Measurements from ENCODE around the gene USP3.

The USP3 gene

GRCh38 chr15:63545520-63545919, 41.1 kb downstream of the USP3 start:
- no peak for TF ChIP-seq CTCF (IDR thresholded peaks at IDR 0.05; ENCODE audit: low read depth, low read length)
- DNase-seq: no peak

GRCh38 chr15:63551400-63551799, 47.0 kb downstream of the USP3 start:
- H3K27me3 ChIP-seq: no peaks in the 10 kb centered on the region
- TF ChIP-seq CTCF (IDR thresholded peaks at IDR 0.05; ENCODE audit: low read depth, low read length): no peak
- H3K9me3 ChIP-seq: no peaks in the 10 kb centered on the region
- peaks cover 19% of the 10 kb centered on the region for H3K4me1 ChIP-seq
- no peak for DNase-seq
- peaks cover 5% of the 10 kb centered on the region for H3K36me3 ChIP-seq
- no peak overlapping the region for H3K4me3 ChIP-seq (ENCODE audit: low read depth, low read length)

More at GRCh38 chr15:63545520-63545919, 41.1 kb downstream of the USP3 start:
- H3K27me3 ChIP-seq: no peaks in the 10 kb centered on the region
- H3K9me3 ChIP-seq: no peaks in the 10 kb centered on the region
- peaks cover under 1% of the 10 kb centered on the region; the same call in 1 of the 2 replicates for H3K4me1 ChIP-seq
- H3K36me3 ChIP-seq: no peaks in the 10 kb centered on the region; the same call in 1 of the 2 replicates
- no peak overlapping the region for H3K4me3 ChIP-seq (ENCODE audit: low read depth, low read length)

- Histone ChIP-seq H3K9me3 (no peaks in the 10 kb centered on the region), H3K36me3 (peaks cover 13% of the 10 kb centered on the region), H3K4me3 (ENCODE audit: low read depth, low read length) (no peak overlapping the region), H3K4me1 (peaks cover 19% of the 10 kb centered on the region), H3K27me3 (no peaks in the 10 kb centered on the region)
- TF ChIP-seq CTCF (IDR thresholded peaks at IDR 0.05; ENCODE audit: low read depth, low read length): no peak
- no peak for DNase-seq
Measured at GRCh38 chr15:63553388-63553791, 49.0 kb downstream of the USP3 start.

GRCh38 chr15:63554337-63554927, 50.0 kb downstream of the USP3 start:
- H3K9me3 ChIP-seq: no peaks in the 10 kb centered on the region
- no peak for TF ChIP-seq CTCF (IDR thresholded peaks at IDR 0.05; ENCODE audit: low read depth, low read length)
- peaks cover 21% of the 10 kb centered on the region for H3K36me3 ChIP-seq
- no peak overlapping the region for H3K4me3 ChIP-seq (ENCODE audit: low read depth, low read length)
- H3K27me3 ChIP-seq: no peaks in the 10 kb centered on the region
- peaks cover 19% of the 10 kb centered on the region for H3K4me1 ChIP-seq
- DNase-seq: no peak

GRCh38 chr15:63555507-63555906, 51.1 kb downstream of the USP3 start:
- H3K4me1 ChIP-seq: peaks cover 19% of the 10 kb centered on the region
- no peaks in the 10 kb centered on the region for H3K9me3 ChIP-seq
- DNase-seq: no peak
- peaks cover 27% of the 10 kb centered on the region for H3K36me3 ChIP-seq
- TF ChIP-seq CTCF (IDR thresholded peaks at IDR 0.05; ENCODE audit: low read depth, low read length): no peak
- no peak overlapping the region for H3K4me3 ChIP-seq (ENCODE audit: low read depth, low read length)
- H3K27me3 ChIP-seq: no peaks in the 10 kb centered on the region

GRCh38 chr15:63556246-63556645, 51.9 kb downstream of the USP3 start:
- no peak for DNase-seq
- H3K9me3 ChIP-seq: no peaks in the 10 kb centered on the region
- no peak for TF ChIP-seq CTCF (IDR thresholded peaks at IDR 0.05; ENCODE audit: low read depth, low read length)
- H3K36me3 ChIP-seq: peaks cover 35% of the 10 kb centered on the region
- peaks cover 19% of the 10 kb centered on the region for H3K4me1 ChIP-seq
- no peak overlapping the region for H3K4me3 ChIP-seq (ENCODE audit: low read depth, low read length)
- H3K27me3 ChIP-seq: no peaks in the 10 kb centered on the region

All from BE2C (cell line).